Loucy (cell line): Measurements from ENCODE around the gene FDCSP.

ENCODE experiments used
- CTCF ChIP-seq: fragments of 200-600 bp; sonication (generic); conservative IDR thresholded peaks from 2 replicates; pipeline ENCODE4 v1.5.1; 2014; ENCODE audit warnings: mild to moderate bottlenecking, antibody characterized with exemption, low read length
- EZH2phosphoT487 ChIP-seq: fragments of 200-600 bp; IDR thresholded peaks from 2 replicates; pipeline ENCODE4 v1.6.1; 2018; ENCODE audit warnings: antibody characterized with exemption, mild to moderate bottlenecking, moderate library complexity, borderline replicate concordance

DNA sequence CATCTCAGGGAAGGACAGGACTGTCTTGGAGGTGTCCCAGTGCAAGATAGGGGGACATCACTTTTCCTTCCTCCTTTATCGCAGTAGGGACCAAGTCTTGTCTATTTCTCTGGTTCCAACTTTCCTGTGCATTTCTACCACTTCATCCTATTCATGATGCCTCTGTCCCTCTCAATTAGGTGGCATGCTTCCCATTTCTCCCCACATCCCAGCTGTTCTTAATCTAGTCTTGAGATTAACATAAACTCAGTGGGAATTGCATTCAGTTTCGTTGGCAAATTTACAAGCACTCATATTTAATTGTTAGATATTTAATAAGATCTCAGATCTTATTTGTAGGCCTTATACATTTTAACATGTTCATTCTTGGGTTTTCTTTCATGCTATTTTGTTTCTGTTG lies 46.1 kb upstream of the FDCSP start:
- no peak for TF ChIP-seq CTCF
- TF ChIP-seq EZH2phosphoT487, result no peak
